Breast epithelium (tissue), 4 donors: ENCODE data around the gene SYNRG. TPM values are rescaled to one million over a fixed set of nuclear protein-coding genes. Genes with fewer than 3 reads are reported as not detected.
A peak's percentile ranks its signal among the peaks of the same experiment; 100 is the strongest.
"Not testable (repeated sequence)": the region's sequence is repeated elsewhere in the genome, so short reads cannot be mapped to it uniquely, and the experiment has no call there.

Experiments used
- DNase-seq, 2 donors: peaks; one replicate each; pipeline ENCODE4 v3.0.0-alpha.2; 2019; ENCODE audit warnings: low spot score in 2 of 2
- H3K27ac ChIP-seq, 2 donors: fragments of 200-600 bp; sonication (generic) in 1 of 2; one replicate each; pipeline ENCODE4 v1.5.1; 2016 to 2019; ENCODE audit warnings: mild to moderate bottlenecking in 1 of 2
- H3K27me3 ChIP-seq, 2 donors: fragments of 200-600 bp; sonication (generic) in 1 of 2; one replicate each; pipeline versions ENCODE4 v1.5.1 to v1.6.0; 2017 to 2019; ENCODE audit warnings: control low read depth in 1 of 2, mild to moderate bottlenecking in 1 of 2
- H3K36me3 ChIP-seq: fragments of 200-600 bp; one replicate; pipeline ENCODE4 v1.5.1; 2019
- H3K4me1 ChIP-seq, 2 donors: fragments of 200-600 bp; sonication (generic); one replicate each; pipeline ENCODE4 v1.5.1; 2016 to 2019; ENCODE audit warnings: control low read depth in 1 of 2
- H3K4me3 ChIP-seq, 3 donors: fragments of 200-600 bp; sonication (generic); 1 replicate in 2 of 3; 2 replicates in 1 of 3; pipeline ENCODE4 v1.5.1; 2016 to 2019; ENCODE audit warnings: mild to moderate bottlenecking in 3 of 3, moderate library complexity in 2 of 3
- H3K9me3 ChIP-seq, 2 donors: fragments of 200-600 bp; sonication (generic) in 1 of 2; one replicate each; pipeline ENCODE4 v1.5.1; 2016 to 2019; ENCODE audit warnings: control low read depth in 1 of 2
- CTCF ChIP-seq, 3 donors: fragments of 450-650 bp; IDR thresholded peaks; one replicate each; pipeline ENCODE4 v1.5.1; 2016 to 2017; ENCODE audit warnings: antibody characterized with exemption in 3 of 3, mild to moderate bottlenecking in 3 of 3, moderate library complexity in 3 of 3
- POLR2A ChIP-seq: fragments of 450-650 bp; IDR thresholded peaks from one replicate; pipeline ENCODE4 v1.6.1; 2016; ENCODE audit warnings: antibody characterized with exemption, mild to moderate bottlenecking, moderate library complexity
- POLR2AphosphoS5 ChIP-seq, 3 donors: sonication (generic); formaldehyde crosslinking; IDR thresholded peaks; one replicate each; pipeline ENCODE4 v1.6.1; 2017; ENCODE audit warnings: antibody characterized with exemption in 3 of 3
- intact Hi-C: fragments of 100-400 bp; cut with DNase I; formaldehyde crosslinking; loops from one replicate; pipeline ENCODE4 v1.15.1; 2023; ENCODE audit warnings: low total_unique reads
- total RNA-seq, 3 donors: library from RNA; depleted of rRNA; stranded (reverse); fragments of >200 nt; gene quantifications; one replicate each; pipeline ENCODE4 v1.1.0, GENCODE V29; 2016

SYNRG gene
- total RNA-seq, 3 donors from 2014 or later, result 20.2 to 38.2 (median 34.4) TPM

GRCh38 chr17:37640015-37640414 lies 30.8 kb upstream of the SYNRG start:
- Histone ChIP-seq H3K4me3 (no peak overlapping the region), H3K4me1 (peaks cover 0 to 9% of the 10 kb centered on the region in 2 donors), H3K36me3 (no peaks in the 10 kb centered on the region), H3K9me3 (no peaks in the 10 kb centered on the region), H3K27me3 (no peaks in the 10 kb centered on the region), H3K27ac (no peak overlapping the region)
- no peak for DNase-seq
- TF ChIP-seq POLR2A, result no peak
- TF ChIP-seq POLR2AphosphoS5 (IDR thresholded peaks at IDR 0.05), result no peak
- TF ChIP-seq CTCF (IDR thresholded peaks at IDR 0.05), result no peak
- intact Hi-C loops, result no loop called here

- intact Hi-C loops, result no loop called here
- Histone ChIP-seq H3K27me3 (no peaks in the 10 kb centered on the region), H3K9me3 (no peaks in the 10 kb centered on the region), H3K4me1 (peaks cover 0 to 9% of the 10 kb centered on the region in 2 donors), H3K27ac (no peak overlapping the region), H3K4me3 (no peak overlapping the region), H3K36me3 (no peaks in the 10 kb centered on the region)
- TF ChIP-seq CTCF (IDR thresholded peaks at IDR 0.05), result no peak
- TF ChIP-seq POLR2A, result no peak
- no peak for TF ChIP-seq POLR2AphosphoS5 (IDR thresholded peaks at IDR 0.05)
- no peak for DNase-seq
Measured at GRCh38 chr17:37637956-37638355, 28.7 kb upstream of the SYNRG start.

- H3K27me3 ChIP-seq, H3K4me3 ChIP-seq, intact Hi-C loops, H3K9me3 ChIP-seq, H3K27ac ChIP-seq, H3K4me1 ChIP-seq, DNase-seq, H3K36me3 ChIP-seq: not testable (repeated sequence)
Measured at GRCh38 chr17:37616430-37616829, 7.2 kb upstream of the SYNRG start.

- Histone ChIP-seq H3K9me3 (no peaks in the 10 kb centered on the region), H3K4me3 (no peak overlapping the region), H3K36me3 (peaks cover 8% of the 10 kb centered on the region), H3K27me3 (no peaks in the 10 kb centered on the region), H3K4me1 (no peaks in the 10 kb centered on the region), H3K27ac (no peak overlapping the region)
- TF ChIP-seq CTCF (IDR thresholded peaks at IDR 0.05), result no peak
- no peak for TF ChIP-seq POLR2A
- TF ChIP-seq POLR2AphosphoS5 (IDR thresholded peaks at IDR 0.05), result no peak
- DNase-seq, result no peak
- intact Hi-C loops, result no loop called here
Measured at GRCh38 chr17:37614823-37615222, 5.6 kb upstream of the SYNRG start.

- Histone ChIP-seq H3K27me3 (no peaks in the 10 kb centered on the region), H3K27ac (no peak overlapping the region), H3K36me3 (peaks cover 8% of the 10 kb centered on the region), H3K9me3 (no peaks in the 10 kb centered on the region), H3K4me1 (no peaks in the 10 kb centered on the region), H3K4me3 (no peak overlapping the region)
- intact Hi-C loops, result no loop called here
- DNase-seq, result no peak
- TF ChIP-seq CTCF (IDR thresholded peaks at IDR 0.05), result no peak
- no peak for TF ChIP-seq POLR2AphosphoS5 (IDR thresholded peaks at IDR 0.05)
- no peak for TF ChIP-seq POLR2A
Measured at GRCh38 chr17:37614391-37614790, 5.2 kb upstream of the SYNRG start.

GRCh38 chr17:37610971-37611370 lies 1.8 kb upstream of the SYNRG start:
- intact Hi-C loops, result no loop called here

GRCh38 chr17:37610041-37610420 lies 813 bp upstream of the SYNRG start:
- Histone ChIP-seq H3K4me3 (peak overlapping the region; percentile 84 to 99 (median 90)), H3K27ac (peak overlapping the region in 1 of 2 donors; percentile 91)
- H3K36me3 ChIP-seq, H3K4me1 ChIP-seq, intact Hi-C loops, H3K9me3 ChIP-seq, H3K27me3 ChIP-seq, DNase-seq: not testable (repeated sequence)

More at GRCh38 chr17:37610971-37611370, 1.8 kb upstream of the SYNRG start:
- Histone ChIP-seq H3K9me3 (no peaks in the 10 kb centered on the region), H3K27me3 (no peaks in the 10 kb centered on the region), H3K4me1 (no peaks in the 10 kb centered on the region), H3K27ac (no peak overlapping the region), H3K36me3 (peaks cover 5% of the 10 kb centered on the region), H3K4me3 (no peak overlapping the region)
- TF ChIP-seq POLR2A (no peak), CTCF (IDR thresholded peaks at IDR 0.05) (no peak), POLR2AphosphoS5 (IDR thresholded peaks at IDR 0.05) (no peak)
- no peak for DNase-seq
